IMR-90 (cell line): ENCODE data around the gene ULK1. TPM values are rescaled to one million over a fixed set of nuclear protein-coding genes. Genes with fewer than 3 reads are reported as not detected.

Experiments used
- ATAC-seq: fragments of 200-7000 bp; cut with Tn5 transposase; 2 replicates; pipeline ENCODE4 v1.9.1; 2020; ENCODE audit warnings: low read depth, mild to moderate bottlenecking, moderate library complexity
- BruUV-seq: library from RNA; stranded (reverse); fragments of 400-500 nt; replicated peaks from 2 replicates; lab custom pipeline; 2021; lab: Mats Ljungman, UMichigan
- CTCF ChIA-PET: fragments of 300-600 bp; formaldehyde crosslinking; extraction: SDS; loops from one replicate; lab custom pipeline; 2021; ENCODE audit warnings: antibody characterized with exemption; lab: Yijun Ruan, JAX
- POLR2A ChIA-PET: fragments of 300-600 bp; sonication (Branson Sonifier 250); formaldehyde crosslinking; loops from one replicate; lab custom pipeline; 2022; ENCODE audit warnings: antibody characterized with exemption; ENCODE audit not compliant: unreplicated experiment; lab: Charles Lee
- DNase-seq: peaks from one replicate; pipeline ENCODE4 v3.0.0; 2013
- H2AFZ ChIP-seq: replicated peaks from 2 replicates; pipeline ENCODE3; 2013; ENCODE audit warnings: low read length, mild to moderate bottlenecking; ENCODE audit not compliant: poor library complexity
- H2AK5ac ChIP-seq: 2 replicates; pipeline ENCODE4 v1.6.1; 2013; ENCODE audit warnings: low read depth, low read length, inconsistent platforms
- H2AK9ac ChIP-seq: replicated peaks from 2 replicates; pipeline ENCODE3; 2013; ENCODE audit warnings: mild to moderate bottlenecking, low read depth, low read length, moderate library complexity; ENCODE audit not compliant: poor library complexity
- H2BK120ac ChIP-seq: 2 replicates; pipeline ENCODE4 v1.6.1; 2013; ENCODE audit warnings: low read depth, low read length, inconsistent platforms
- H2BK15ac ChIP-seq: 3 replicates; pipeline ENCODE4 v1.6.1; 2013; ENCODE audit warnings: low read depth, low read length, inconsistent platforms
- H2BK20ac ChIP-seq: 2 replicates; pipeline ENCODE4 v1.6.1; 2013; ENCODE audit warnings: low read depth, mild to moderate bottlenecking, inconsistent platforms, low read length, moderate library complexity
- H2BK5ac ChIP-seq: 2 replicates; pipeline ENCODE4 v1.6.1; 2013; ENCODE audit warnings: mild to moderate bottlenecking, low read depth, low read length, inconsistent platforms; ENCODE audit not compliant: poor library complexity, severe bottlenecking
- H3K14ac ChIP-seq: replicated peaks from 2 replicates; pipeline ENCODE4 v1.6.1; 2013; ENCODE audit warnings: low read depth, low read length, inconsistent platforms
- H3K18ac ChIP-seq: 2 replicates; pipeline ENCODE4 v1.6.1; 2013; ENCODE audit warnings: low read depth, low read length, control low read depth
- H3K23ac ChIP-seq: 2 replicates; pipeline ENCODE4 v1.6.1; 2013; ENCODE audit warnings: low read depth, low read length, inconsistent platforms
- H3K27ac ChIP-seq: 2 replicates; pipeline ENCODE4 v1.5.1; 2013; ENCODE audit warnings: mild to moderate bottlenecking, control low read depth, low read length; ENCODE audit not compliant: insufficient read depth
- H3K27me3 ChIP-seq: 2 replicates; pipeline ENCODE4 v1.6.1; 2013; ENCODE audit warnings: low read length; ENCODE audit not compliant: control insufficient read depth, insufficient read depth
- H3K36me3 ChIP-seq: 2 replicates; pipeline ENCODE4 v1.6.1; 2013; ENCODE audit warnings: low read length, mixed read lengths; ENCODE audit not compliant: control insufficient read depth, insufficient read depth
- H3K4ac ChIP-seq: 2 replicates; pipeline ENCODE4 v1.6.1; 2013; ENCODE audit warnings: low read depth, low read length, inconsistent platforms
- H3K4me1 ChIP-seq: 2 replicates; pipeline ENCODE4 v1.6.1; 2013; ENCODE audit warnings: low read length, mixed read lengths; ENCODE audit not compliant: control insufficient read depth, insufficient read depth
- H3K4me2 ChIP-seq: 2 replicates; pipeline ENCODE4 v1.6.1; 2013; ENCODE audit warnings: low read depth, mild to moderate bottlenecking, control low read depth, low read length, moderate library complexity
- H3K4me3 ChIP-seq: 2 replicates; pipeline ENCODE4 v1.5.1; 2013; ENCODE audit warnings: low read depth, mild to moderate bottlenecking, control low read depth, low read length, moderate library complexity; ENCODE audit not compliant: insufficient read depth
- H3K56ac ChIP-seq: 2 replicates; pipeline ENCODE4 v1.6.1; 2013; ENCODE audit warnings: low read length, inconsistent platforms; ENCODE audit not compliant: insufficient read depth; ENCODE audit errors: extremely low read depth
- H3K79me1 ChIP-seq, 2 experiments: 2 replicates each; pipeline ENCODE4 v1.6.1; 2013; ENCODE audit warnings: low read length in 2 of 2, inconsistent platforms in 1 of 2, low read depth in 1 of 2
- H3K9ac ChIP-seq: 2 replicates; pipeline ENCODE4 v1.6.1; 2013; ENCODE audit warnings: low read depth, low read length, control low read depth
- H3K9me1 ChIP-seq: 2 replicates; pipeline ENCODE4 v1.6.1; 2013; ENCODE audit warnings: low read length, inconsistent platforms; ENCODE audit not compliant: insufficient read depth
- H3K9me3 ChIP-seq: 2 replicates; pipeline ENCODE4 v1.6.1; 2013; ENCODE audit warnings: low read length; ENCODE audit not compliant: control insufficient read depth, insufficient read depth
- H4K20me1 ChIP-seq: 2 replicates; pipeline ENCODE4 v1.6.1; 2013; ENCODE audit warnings: low read length, inconsistent platforms; ENCODE audit not compliant: insufficient read depth
- H4K5ac ChIP-seq: 2 replicates; pipeline ENCODE4 v1.6.1; 2013; ENCODE audit warnings: mild to moderate bottlenecking, low read depth, low read length, control low read depth
- H4K8ac ChIP-seq, 2 experiments: 2 replicates each; pipeline ENCODE4 v1.6.1; 2013; ENCODE audit warnings: low read depth in 2 of 2, low read length in 2 of 2, control low read depth in 1 of 2, inconsistent platforms in 1 of 2
- H4K91ac ChIP-seq: 2 replicates; pipeline ENCODE4 v1.6.1; 2013; ENCODE audit warnings: low read depth, low read length, inconsistent platforms; ENCODE audit not compliant: insufficient read depth
- BHLHE40 ChIP-seq: fragments of 150-350 bp; IDR thresholded peaks from 2 replicates; pipeline ENCODE4 v1.6.1; 2016; ENCODE audit warnings: mild to moderate bottlenecking, low read depth, low read length
- CEBPB ChIP-seq: IDR thresholded peaks from 2 replicates; pipeline ENCODE4 v1.6.1; 2012; ENCODE audit warnings: low read depth, low read length, improper control_type of control experiment
- CHD1 ChIP-seq: IDR thresholded peaks from 2 replicates; pipeline ENCODE4 v1.6.1; 2012; ENCODE audit warnings: low read depth, low read length, improper control_type of control experiment
- FOS ChIP-seq: fragments of 150-350 bp; IDR thresholded peaks from 2 replicates; pipeline ENCODE4 v1.6.1; 2016; ENCODE audit warnings: low read depth, low read length
- MAFK ChIP-seq: IDR thresholded peaks from 2 replicates; pipeline ENCODE4 v1.6.1; 2012; ENCODE audit warnings: low read depth, low read length, improper control_type of control experiment
- MAZ ChIP-seq: IDR thresholded peaks from 2 replicates; pipeline ENCODE4 v1.6.1; 2012; ENCODE audit warnings: low read depth, mild to moderate bottlenecking, low read length, improper control_type of control experiment, moderate library complexity, borderline replicate concordance
- MXI1 ChIP-seq: IDR thresholded peaks from 2 replicates; pipeline ENCODE4 v1.6.1; 2012; ENCODE audit warnings: low read depth, mild to moderate bottlenecking, low read length, moderate library complexity, borderline replicate concordance
- NFE2L2 ChIP-seq: fragments of 150-350 bp; IDR thresholded peaks from 2 replicates; pipeline ENCODE4 v1.6.1; 2016; ENCODE audit warnings: low read depth, mild to moderate bottlenecking, low read length
- POLR2A ChIP-seq: IDR thresholded peaks from 2 replicates; pipeline ENCODE4 v1.6.1; 2012; ENCODE audit warnings: mild to moderate bottlenecking, low read depth, low read length
- RAD21 ChIP-seq: IDR thresholded peaks from 2 replicates; pipeline ENCODE4 v1.6.1; 2012; ENCODE audit warnings: low read length, improper control_type of control experiment
- RCOR1 ChIP-seq: IDR thresholded peaks from 2 replicates; pipeline ENCODE4 v1.6.1; 2012; ENCODE audit warnings: mild to moderate bottlenecking, low read length, improper control_type of control experiment; ENCODE audit not compliant: insufficient replicate concordance
- RFX5 ChIP-seq: IDR thresholded peaks from 2 replicates; pipeline ENCODE4 v1.8.0; 2012; ENCODE audit warnings: low read depth, mild to moderate bottlenecking, low read length, moderate library complexity
- SMC3 ChIP-seq: fragments of 150-350 bp; IDR thresholded peaks from 2 replicates; pipeline ENCODE4 v1.6.1; 2016; ENCODE audit warnings: low read depth, mild to moderate bottlenecking, antibody characterized with exemption, low read length, moderate library complexity
- WGBS, 2 experiments: methylation state at CpG; one replicate each; pipeline versions ENCODE4 v1.1.5 to v1.1.7; 2013; ENCODE audit warnings: missing lambda C conversion rate in 2 of 2; ENCODE audit not compliant: insufficient read length in 1 of 2; ENCODE audit errors: extremely low coverage in 2 of 2; 5-methylcytosine and 5-hydroxymethylcytosine counted together
- dilution Hi-C: fragments of 300-500 bp; cut with HindIII; formaldehyde crosslinking; loops from one replicate; pipeline ENCODE4 v1.14.3; 2018; ENCODE audit warnings: low sequenced_read_pairs; ENCODE audit not compliant: unreplicated experiment
- in situ Hi-C: fragments of 300-500 bp; cut with MboI; formaldehyde crosslinking; loops from 3 replicates; pipeline ENCODE4 v1.14.3; 2019; ENCODE audit warnings: low sequenced_read_pairs, inconsistent platforms, mixed read lengths
- intact Hi-C: fragments of 100-400 bp; cut with micrococcal nuclease; formaldehyde crosslinking; loops from 2 replicates; pipeline ENCODE4 v1.10.0; 2022
- polyA plus RNA-seq, 3 experiments: library from polyadenylated mRNA; depleted of rRNA; stranded (reverse); fragments of >200 nt; gene quantifications; 2 replicates each; pipeline ENCODE4 v1.2.3, GENCODE V29; 2012; ENCODE audit warnings: low replicate concordance in 1 of 3
- total RNA-seq: library from RNA; depleted of rRNA; stranded (reverse); fragments of >200 nt; gene quantifications from 2 replicates; pipeline ENCODE4 v1.2.3, GENCODE V29; 2012
- TF ChIP-seq, protein P1 (sequence below): fragments of 150-350 bp; IDR thresholded peaks from 2 replicates; pipeline ENCODE4 v1.6.1; 2016; ENCODE audit warnings: low read depth, mild to moderate bottlenecking, low read length, moderate library complexity, borderline replicate concordance
- TF ChIP-seq, protein P2 (sequence below): conservative IDR thresholded peaks from 2 replicates; pipeline ENCODE4 v1.5.1; 2012; ENCODE audit warnings: mild to moderate bottlenecking, low read depth, low read length, improper control_type of control experiment
- TF ChIP-seq, protein P3 (sequence below): fragments of 150-350 bp; IDR thresholded peaks from 2 replicates; pipeline ENCODE4 v1.6.1; 2017; ENCODE audit warnings: mild to moderate bottlenecking, antibody characterized with exemption, low read length, low read depth

Gene ULK1
- total and polyA plus RNA-seq, 2 of the 4 experiments (the other 2 are of a cell fraction), result 1.8 to 19.2 TPM

DNA sequence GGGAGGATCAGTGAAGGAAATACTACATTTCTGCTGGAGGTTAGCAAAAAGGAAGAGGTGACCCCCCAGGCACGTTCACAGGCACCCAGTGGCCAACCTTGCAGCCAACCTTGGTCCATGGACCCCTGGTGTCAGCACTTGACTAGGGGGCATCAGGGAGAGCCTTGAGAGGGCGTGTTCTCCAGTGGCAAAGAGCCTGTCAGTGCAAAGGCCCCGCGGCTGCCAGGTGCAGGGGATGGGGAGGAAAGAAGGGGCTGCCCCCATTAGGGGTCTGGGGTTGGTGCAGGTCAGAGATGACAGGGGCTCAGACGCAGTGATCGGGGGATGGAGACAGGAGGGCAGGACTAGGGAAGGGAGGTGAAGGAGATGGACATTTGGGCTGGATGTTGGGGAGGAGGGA lies 22.7 kb upstream of the ULK1 start:
- Histone ChIP-seq H3K79me1 (no peaks in the 10 kb centered on the region), H3K36me3 (no peaks in the 10 kb centered on the region), H3K4ac (peak overlapping the region; percentile 19; the same call in 1 of the 2 replicates), H3K9me1 (peaks cover 5% of the 10 kb centered on the region), H2BK5ac (no peak overlapping the region), H2AK9ac (peak overlapping the region; percentile 4), H4K8ac (peak overlapping the region in 1 of 2 experiments; percentile 22; a peak in 1 of 4 replicates), H4K20me1 (no peaks in the 10 kb centered on the region), H3K18ac (no peak overlapping the region; the same call in 1 of the 2 replicates), H3K14ac (no peak overlapping the region), H3K23ac (no peak overlapping the region), H2BK15ac (no peak overlapping the region), H3K4me1 (peaks cover 4% of the 10 kb centered on the region; the same call in 1 of the 2 replicates), H4K5ac (no peak overlapping the region), H3K4me2 (no peak overlapping the region), H3K56ac (no peak overlapping the region), H3K9me3 (peaks cover 2% of the 10 kb centered on the region; the same call in 1 of the 2 replicates), H4K91ac (no peak overlapping the region), H3K9ac (no peak overlapping the region), H2BK20ac (no peak overlapping the region), H2AFZ (peak overlapping the region; percentile 80), H2AK5ac (peak overlapping the region; percentile 10; the same call in 1 of the 2 replicates), H3K27ac (no peak overlapping the region), H2BK120ac (no peak overlapping the region), H3K27me3 (no peaks in the 10 kb centered on the region), H3K4me3 (no peak overlapping the region)
- in situ Hi-C loops, result no loop called here
- ATAC-seq (no peak), DNase-seq (no peak)
- dilution Hi-C loops, result no loop called here
- 93% methylated on average over 3 of the region's 6 CpGs; no CpG with 5 or more reads in 1 of the 2 experiments for WGBS, 2 experiments
- BruUV-seq, result no TSS peak
- intact Hi-C loops, result no loop called here
- POLR2A ChIA-PET, result no interaction called here
- CTCF ChIA-PET, result no interaction called here
- TF ChIP-seq CHD1, result no peak
- TF ChIP-seq, protein P1, sequence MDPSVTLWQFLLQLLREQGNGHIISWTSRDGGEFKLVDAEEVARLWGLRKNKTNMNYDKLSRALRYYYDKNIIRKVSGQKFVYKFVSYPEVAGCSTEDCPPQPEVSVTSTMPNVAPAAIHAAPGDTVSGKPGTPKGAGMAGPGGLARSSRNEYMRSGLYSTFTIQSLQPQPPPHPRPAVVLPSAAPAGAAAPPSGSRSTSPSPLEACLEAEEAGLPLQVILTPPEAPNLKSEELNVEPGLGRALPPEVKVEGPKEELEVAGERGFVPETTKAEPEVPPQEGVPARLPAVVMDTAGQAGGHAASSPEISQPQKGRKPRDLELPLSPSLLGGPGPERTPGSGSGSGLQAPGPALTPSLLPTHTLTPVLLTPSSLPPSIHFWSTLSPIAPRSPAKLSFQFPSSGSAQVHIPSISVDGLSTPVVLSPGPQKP, result no peak
- no peak for TF ChIP-seq MAFK
- TF ChIP-seq NFE2L2, result no peak
- TF ChIP-seq SMC3, result no peak
- no peak for TF ChIP-seq MAZ
- no peak for TF ChIP-seq RAD21
- TF ChIP-seq BHLHE40, result no peak
- TF ChIP-seq, protein P2, sequence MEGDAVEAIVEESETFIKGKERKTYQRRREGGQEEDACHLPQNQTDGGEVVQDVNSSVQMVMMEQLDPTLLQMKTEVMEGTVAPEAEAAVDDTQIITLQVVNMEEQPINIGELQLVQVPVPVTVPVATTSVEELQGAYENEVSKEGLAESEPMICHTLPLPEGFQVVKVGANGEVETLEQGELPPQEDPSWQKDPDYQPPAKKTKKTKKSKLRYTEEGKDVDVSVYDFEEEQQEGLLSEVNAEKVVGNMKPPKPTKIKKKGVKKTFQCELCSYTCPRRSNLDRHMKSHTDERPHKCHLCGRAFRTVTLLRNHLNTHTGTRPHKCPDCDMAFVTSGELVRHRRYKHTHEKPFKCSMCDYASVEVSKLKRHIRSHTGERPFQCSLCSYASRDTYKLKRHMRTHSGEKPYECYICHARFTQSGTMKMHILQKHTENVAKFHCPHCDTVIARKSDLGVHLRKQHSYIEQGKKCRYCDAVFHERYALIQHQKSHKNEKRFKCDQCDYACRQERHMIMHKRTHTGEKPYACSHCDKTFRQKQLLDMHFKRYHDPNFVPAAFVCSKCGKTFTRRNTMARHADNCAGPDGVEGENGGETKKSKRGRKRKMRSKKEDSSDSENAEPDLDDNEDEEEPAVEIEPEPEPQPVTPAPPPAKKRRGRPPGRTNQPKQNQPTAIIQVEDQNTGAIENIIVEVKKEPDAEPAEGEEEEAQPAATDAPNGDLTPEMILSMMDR, result no peak
- TF ChIP-seq RFX5, result no peak
- TF ChIP-seq, protein P3, sequence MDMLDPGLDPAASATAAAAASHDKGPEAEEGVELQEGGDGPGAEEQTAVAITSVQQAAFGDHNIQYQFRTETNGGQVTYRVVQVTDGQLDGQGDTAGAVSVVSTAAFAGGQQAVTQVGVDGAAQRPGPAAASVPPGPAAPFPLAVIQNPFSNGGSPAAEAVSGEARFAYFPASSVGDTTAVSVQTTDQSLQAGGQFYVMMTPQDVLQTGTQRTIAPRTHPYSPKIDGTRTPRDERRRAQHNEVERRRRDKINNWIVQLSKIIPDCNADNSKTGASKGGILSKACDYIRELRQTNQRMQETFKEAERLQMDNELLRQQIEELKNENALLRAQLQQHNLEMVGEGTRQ, result no peak
- TF ChIP-seq RCOR1, result no peak
- no peak for TF ChIP-seq MXI1
- TF ChIP-seq CEBPB, result no peak
- no peak for TF ChIP-seq FOS
- TF ChIP-seq POLR2A, result no peak
